Neural progenitor cell (in vitro differentiated cells): ENCODE measurements around the gene GALNS.

ENCODE experiments used
- CTCF ChIP-seq: fragments of 200-600 bp; sonication (generic); IDR thresholded peaks from 2 replicates; pipeline ENCODE4 v1.5.1; 2017; ENCODE audit warnings: antibody characterized with exemption, mild to moderate bottlenecking
- EZH2phosphoT487 ChIP-seq: fragments of 200-600 bp; sonication (generic); IDR thresholded peaks from 2 replicates; pipeline ENCODE4 v1.6.1; 2017; ENCODE audit warnings: antibody characterized with exemption

GRCh38 chr16:88809068-88809675 is 47.6 kb downstream of the GALNS start:
- TF ChIP-seq CTCF (no peak), EZH2phosphoT487 (no peak)
